ENCODE measurements around the gene CPT1B. TPM values are rescaled to one million over a fixed set of nuclear protein-coding genes. Genes with fewer than 3 reads are reported as not detected.

Gene CPT1B
- polyA plus RNA-seq, 3 donors: 0.18 to 66.9 TPM; not detected in 1

GRCh38 chr22:50584106-50585096 lies 6.2 kb upstream of the CPT1B start:
- peaks cover 6 to 10% (median 9%) of the 10 kb centered on the region in 3 donors for H3K27me3 Mint-ChIP-seq (ENCODE audit: low read depth in 3 of 3)
- no peak for DNase-seq
- no peak overlapping the region for H3K4me3 ChIP-seq (replicated peaks in 1 of 3; ENCODE audit: low read depth in 2 of 3, low read length in 3 of 3)
- H3K9me3 ChIP-seq (replicated peaks in 1 of 2; ENCODE audit: control insufficient read depth in 1 of 2, insufficient read depth in 1 of 2, low read length in 2 of 2): no peaks in the 10 kb centered on the region
- peak overlapping the region in 1 of 2 donors; percentile 82 for H3K4me3 Mint-ChIP-seq
- H3K4me1 ChIP-seq (ENCODE audit: control insufficient read depth in 1 of 2, insufficient read depth in 2 of 2, low read length in 2 of 2): peaks cover 17 to 25% of the 10 kb centered on the region in 2 donors
- WGBS (ENCODE audit: insufficient coverage): 98% methylated on average over 17 of the region's 23 CpGs
- H3K27ac Mint-ChIP-seq: no peak overlapping the region
- H3K27me3 ChIP-seq (ENCODE audit: control insufficient read depth in 2 of 2, insufficient read depth in 2 of 2, low read length in 2 of 2): peaks cover 0 to 3% of the 10 kb centered on the region in 2 donors
- H2AFZ ChIP-seq (ENCODE audit: insufficient read depth, low read depth, low read length, poor library complexity, severe bottlenecking): no peak overlapping the region
- peaks cover 26% of the 10 kb centered on the region for H4K20me1 ChIP-seq (ENCODE audit: insufficient read depth, low read length)
- H3K36me3 Mint-ChIP-seq: peaks cover 18 to 23% of the 10 kb centered on the region in 2 donors
- peaks cover 21% of the 10 kb centered on the region for H3K79me2 ChIP-seq (ENCODE audit: insufficient read depth, low read length)
- peaks cover 0 to 18% of the 10 kb centered on the region in 2 donors for H3K36me3 ChIP-seq (replicated peaks in 1 of 2; ENCODE audit: control insufficient read depth in 1 of 2, insufficient read depth in 2 of 2, low read length in 2 of 2)
- no peak overlapping the region for H3K27ac ChIP-seq (ENCODE audit: low read depth in 1 of 2, low read length in 2 of 2)
- no peak overlapping the region for H3K4me2 ChIP-seq (replicated peaks; ENCODE audit: extremely low read depth, low read length, poor library complexity, severe bottlenecking)
- intact Hi-C loops (cut with micrococcal nuclease): loop anchor here (5.0 kb wide), 4 partner anchors 37 to 77 kb away; partner anchors contain the start of genes SCO2 (in 2 of the 2), ARSA (in 1 of the 2), KLHDC7B (in 1 of the 2) and LMF2 (in 1 of the 2)
- no peak for TF ChIP-seq CTCF (IDR thresholded peaks at IDR 0.05)
- H3K9me3 Mint-ChIP-seq: no peaks in the 10 kb centered on the region
- peaks cover 22% of the 10 kb centered on the region for H3K4me1 Mint-ChIP-seq
- H3K9ac ChIP-seq (ENCODE audit: insufficient read depth, low read length, poor library complexity, severe bottlenecking): no peak overlapping the region

- peaks cover 0 to 3% of the 10 kb centered on the region in 2 donors for H3K27me3 ChIP-seq (ENCODE audit: control insufficient read depth in 2 of 2, insufficient read depth in 2 of 2, low read length in 2 of 2)
- WGBS (ENCODE audit: insufficient coverage): 7% methylated on average over 35 of the region's 37 CpGs
- peak overlapping the region; percentile 14 to 92 for H3K27ac ChIP-seq (ENCODE audit: low read depth in 1 of 2, low read length in 2 of 2)
- peaks cover 6 to 11% (median 10%) of the 10 kb centered on the region in 3 donors for H3K27me3 Mint-ChIP-seq (ENCODE audit: low read depth in 3 of 3)
- H3K4me1 Mint-ChIP-seq: peaks cover 31% of the 10 kb centered on the region
- no peaks in the 10 kb centered on the region for H3K9me3 Mint-ChIP-seq
- H3K27ac Mint-ChIP-seq: peak overlapping the region in 4 of 7 donors; percentile 28 to 64 (median 54)
- peak overlapping the region; percentile 82 to 94 for H3K4me3 Mint-ChIP-seq
- H3K79me2 ChIP-seq (ENCODE audit: insufficient read depth, low read length): peaks cover 21% of the 10 kb centered on the region
- no peak for DNase-seq
- H3K4me2 ChIP-seq (replicated peaks; ENCODE audit: extremely low read depth, low read length, poor library complexity, severe bottlenecking): peak overlapping the region; percentile 93
- intact Hi-C loops (cut with micrococcal nuclease): loop anchor here (2.0 to 5.0 kb wide), 5 partner anchors 21 to 76 kb away; partner anchors contain the start of genes SCO2 (in 2 of the 2), ARSA (in 1 of the 2), KLHDC7B (in 1 of the 2) and LMF2 (in 1 of the 2)
- no peak for TF ChIP-seq CTCF (IDR thresholded peaks at IDR 0.05)
- H3K9me3 ChIP-seq (replicated peaks in 1 of 2; ENCODE audit: control insufficient read depth in 1 of 2, insufficient read depth in 1 of 2, low read length in 2 of 2): no peaks in the 10 kb centered on the region
- H4K20me1 ChIP-seq (ENCODE audit: insufficient read depth, low read length): peaks cover 36% of the 10 kb centered on the region
- H3K4me3 ChIP-seq (replicated peaks in 1 of 3; ENCODE audit: low read depth in 2 of 3, low read length in 3 of 3): peak overlapping the region; percentile 38 to 82 (median 51)
- H3K9ac ChIP-seq (ENCODE audit: insufficient read depth, low read length, poor library complexity, severe bottlenecking): peak overlapping the region; percentile 93
- H3K36me3 ChIP-seq (replicated peaks in 1 of 2; ENCODE audit: control insufficient read depth in 1 of 2, insufficient read depth in 2 of 2, low read length in 2 of 2): peaks cover 0 to 25% of the 10 kb centered on the region in 2 donors
- peak overlapping the region; percentile 76 for H2AFZ ChIP-seq (ENCODE audit: insufficient read depth, low read depth, low read length, poor library complexity, severe bottlenecking)
- peaks cover 27 to 33% of the 10 kb centered on the region in 2 donors for H3K36me3 Mint-ChIP-seq
- H3K4me1 ChIP-seq (ENCODE audit: control insufficient read depth in 1 of 2, insufficient read depth in 2 of 2, low read length in 2 of 2): peaks cover 21 to 34% of the 10 kb centered on the region in 2 donors
Observed at GRCh38 chr22:50583294-50583861, 5.2 kb upstream of the CPT1B start.

All from CD14-positive monocyte (primary cell).